ENCODE measurements around the gene DAO.
"Not testable (repeated sequence)": the region's sequence is repeated elsewhere in the genome, so short reads cannot be mapped to it uniquely, and the experiment has no call there.

DAO gene

DNA sequence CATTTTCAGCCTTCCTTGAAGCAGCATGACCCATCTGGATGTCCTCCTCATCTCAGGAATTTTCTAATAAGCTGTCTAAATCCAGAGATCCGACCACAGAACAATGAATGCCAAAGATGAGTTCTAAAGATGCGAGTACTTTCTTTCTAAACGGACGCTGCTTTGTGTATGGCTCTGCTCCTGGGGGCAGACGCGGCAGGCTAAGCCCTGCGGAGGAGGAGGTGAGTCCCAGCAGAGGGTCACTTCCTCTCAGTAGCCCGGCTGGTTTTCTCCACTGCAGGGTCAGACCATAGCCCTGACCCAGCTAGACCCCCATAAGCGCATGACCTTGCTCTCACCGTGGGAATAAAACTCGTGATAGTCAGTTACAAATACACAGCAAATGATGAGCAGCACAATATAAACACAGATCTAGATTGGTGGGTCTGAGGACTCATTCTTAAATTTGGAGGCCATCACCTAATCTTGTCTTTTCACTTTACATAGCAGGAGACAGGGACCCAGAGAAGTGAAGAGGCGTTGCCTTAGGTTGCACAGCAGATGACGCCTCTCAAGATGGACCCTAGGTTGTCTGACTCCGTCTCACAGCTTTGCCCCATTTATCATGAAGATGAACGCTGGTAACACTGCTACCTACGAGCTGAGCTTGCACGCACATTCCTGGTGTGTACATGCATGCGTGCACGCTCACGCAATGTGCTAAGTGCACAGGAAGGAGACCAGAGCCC is 39.1 kb upstream of the DAO start:
- no peak for TF ChIP-seq CTCF (IDR thresholded peaks at IDR 0.05; ENCODE audit: low read depth, low read length)
- no peak for DNase-seq (ENCODE audit: extremely low read depth, low read depth)

DNA sequence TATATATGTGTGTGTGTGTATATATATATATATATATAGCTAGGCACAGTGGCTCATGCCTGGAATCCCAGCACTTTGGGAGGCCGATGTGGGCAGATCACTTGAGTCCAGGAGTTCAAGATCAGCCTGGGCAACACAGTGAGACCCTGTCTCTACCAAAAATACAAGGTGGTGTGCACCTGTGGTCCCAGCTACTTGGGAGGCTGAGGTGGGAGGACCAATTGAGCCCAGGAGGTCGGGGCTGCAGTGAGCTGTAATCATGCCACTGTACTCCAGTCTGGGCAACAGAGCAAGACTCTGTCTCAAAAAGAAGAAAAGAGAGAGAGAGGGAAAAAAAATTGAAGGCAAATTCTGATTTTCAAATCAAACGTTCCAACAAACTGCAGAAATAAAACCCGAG is 38.1 kb upstream of the DAO start:
- not testable (repeated sequence) for DNase-seq (ENCODE audit: extremely low read depth, low read depth)

DNA sequence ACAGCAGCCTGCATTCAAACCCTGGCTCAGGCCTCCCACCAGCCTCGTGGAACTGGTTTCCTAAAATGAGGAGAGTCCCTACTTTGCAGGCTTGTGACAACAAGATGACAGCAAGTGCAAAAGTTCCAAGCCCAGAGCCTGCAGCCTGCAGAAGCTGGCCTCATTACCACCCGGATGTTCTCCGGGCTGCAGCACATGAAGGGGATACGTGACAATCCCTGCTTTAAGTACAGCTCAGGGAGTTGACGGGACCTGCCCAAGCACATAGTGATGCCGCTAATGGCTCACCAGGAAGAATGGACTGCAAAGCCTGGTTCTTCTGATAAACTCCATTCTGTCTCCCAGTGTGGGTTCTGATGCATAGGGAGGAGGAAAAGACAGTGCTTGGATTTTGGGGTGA is 37.5 kb upstream of the DAO start:
- TF ChIP-seq CTCF (IDR thresholded peaks at IDR 0.05; ENCODE audit: low read depth, low read length): no peak
- no peak for DNase-seq (ENCODE audit: extremely low read depth, low read depth)

DNA sequence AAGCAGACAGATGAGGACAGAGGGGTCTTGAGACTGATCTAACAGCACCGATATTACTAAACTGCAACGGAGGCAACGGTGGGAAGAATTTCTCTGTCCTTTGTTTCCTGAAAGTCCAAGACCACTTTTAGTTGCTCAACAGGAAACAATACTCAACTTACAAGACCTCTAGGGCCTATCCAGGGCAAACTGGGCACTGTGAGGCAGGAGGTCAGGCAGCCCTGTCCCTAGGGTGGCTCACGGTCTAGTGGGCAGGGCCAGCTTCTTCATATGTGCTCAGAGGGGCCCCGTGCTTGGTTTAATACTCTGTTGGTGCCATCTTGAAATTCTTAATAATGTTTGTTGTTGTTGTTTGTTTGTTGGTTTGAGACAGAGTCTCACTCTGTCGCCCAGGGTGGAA is 36.7 kb upstream of the DAO start:
- TF ChIP-seq CTCF (IDR thresholded peaks at IDR 0.05; ENCODE audit: low read depth, low read length): no peak
- no peak for DNase-seq (ENCODE audit: extremely low read depth, low read depth)

DNA sequence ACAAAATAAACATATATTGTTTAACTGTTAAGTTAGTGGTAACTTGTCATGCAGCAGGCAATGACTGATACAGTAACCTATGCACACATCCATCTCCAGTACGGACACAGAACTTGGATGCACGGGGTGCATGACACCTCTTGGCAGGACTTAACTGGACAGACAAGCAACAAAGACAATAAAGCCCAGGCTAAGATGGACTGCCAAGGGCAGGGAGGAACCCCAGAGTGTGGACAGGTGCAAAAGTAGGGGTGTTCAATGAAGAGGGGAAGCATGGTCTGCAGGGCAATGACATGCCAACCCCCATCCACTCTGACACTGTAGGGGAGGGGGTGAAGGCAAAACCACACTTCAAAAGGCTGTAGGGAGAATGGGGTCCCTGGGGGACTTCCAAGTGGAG is 34.2 kb upstream of the DAO start:
- TF ChIP-seq CTCF (IDR thresholded peaks at IDR 0.05; ENCODE audit: low read depth, low read length): no peak
- DNase-seq (ENCODE audit: extremely low read depth, low read depth): no peak

DNA sequence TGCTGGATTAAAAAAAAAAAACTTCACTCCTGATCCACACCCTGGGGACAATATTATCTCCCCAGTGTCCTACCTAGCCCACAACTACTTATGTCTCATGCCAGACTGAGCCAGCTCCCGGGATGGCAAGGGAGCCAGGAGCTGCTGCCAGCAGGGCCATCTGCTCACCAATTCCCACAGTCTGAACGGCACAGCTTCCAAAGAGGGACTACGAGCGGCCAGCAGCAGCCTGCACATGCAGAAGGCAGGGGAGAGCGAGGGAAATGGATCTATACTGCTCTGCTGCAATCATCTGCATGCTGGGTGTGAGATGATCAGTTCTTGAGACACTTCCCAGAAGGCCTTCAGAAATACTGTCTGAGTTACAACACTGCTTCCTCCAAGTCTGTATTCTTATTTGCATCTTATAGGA is 33.6 kb upstream of the DAO start:
- TF ChIP-seq CTCF (IDR thresholded peaks at IDR 0.05; ENCODE audit: low read depth, low read length): no peak
- no peak for DNase-seq (ENCODE audit: extremely low read depth, low read depth)

- DNase-seq (ENCODE audit: extremely low read depth, low read depth): no peak
- no peak for TF ChIP-seq CTCF (IDR thresholded peaks at IDR 0.05; ENCODE audit: low read depth, low read length)
Observed at GRCh38 chr12:108847705-108848104, 32.2 kb upstream of the DAO start.

GRCh38 chr12:108849660-108850059 is 30.2 kb upstream of the DAO start:
- DNase-seq (ENCODE audit: extremely low read depth, low read depth): no peak

More at GRCh38 chr12:108849660-108850059, 30.2 kb upstream of the DAO start:
- no peak for TF ChIP-seq CTCF (IDR thresholded peaks at IDR 0.05; ENCODE audit: low read depth, low read length)

Data from AG09319 (cell line).